ENCODE measurements around the gene PHYHIPL.

PHYHIPL gene

DNA sequence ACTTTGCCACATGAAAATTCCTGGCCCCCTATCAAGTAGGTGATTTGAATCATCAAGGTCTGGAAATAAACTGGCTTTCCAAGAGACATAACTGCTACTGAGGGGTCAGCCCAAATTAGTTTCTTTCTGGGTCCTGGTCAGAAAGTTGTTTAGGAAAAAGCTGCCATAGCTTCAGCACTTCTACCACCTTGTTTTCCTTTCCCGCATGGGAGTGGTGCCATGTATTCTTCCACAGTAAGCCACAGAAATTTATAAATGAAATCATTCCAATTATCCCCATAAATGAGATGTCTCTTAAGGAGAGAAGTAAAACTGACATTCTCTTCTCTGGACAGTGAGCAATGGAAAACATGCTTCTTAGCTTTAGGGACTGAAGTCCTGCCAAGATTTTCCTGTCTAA, 80.8 kb downstream of the PHYHIPL start:
- DNase-seq (ENCODE audit: low spot score): no peak

DNA sequence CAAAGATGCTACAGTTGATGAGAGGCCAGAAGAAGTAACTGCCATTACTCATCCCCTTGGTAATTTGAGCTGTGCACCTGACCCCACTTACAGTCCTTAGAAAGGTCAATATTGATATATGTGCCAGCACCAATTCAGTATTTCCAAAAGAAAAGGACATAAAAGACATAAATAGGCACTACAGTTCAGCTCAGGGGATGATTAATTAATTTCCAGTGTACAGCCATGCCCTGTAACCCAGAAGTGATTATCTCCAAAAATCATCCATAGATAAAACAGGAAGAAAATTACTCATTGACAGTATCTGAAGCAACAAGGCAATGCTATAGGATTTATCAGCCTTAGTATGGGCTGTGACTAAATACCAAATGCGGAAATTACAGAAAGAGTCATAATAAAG, 82.4 kb downstream of the PHYHIPL start:
- DNase-seq (ENCODE audit: low spot score): no peak

DNA sequence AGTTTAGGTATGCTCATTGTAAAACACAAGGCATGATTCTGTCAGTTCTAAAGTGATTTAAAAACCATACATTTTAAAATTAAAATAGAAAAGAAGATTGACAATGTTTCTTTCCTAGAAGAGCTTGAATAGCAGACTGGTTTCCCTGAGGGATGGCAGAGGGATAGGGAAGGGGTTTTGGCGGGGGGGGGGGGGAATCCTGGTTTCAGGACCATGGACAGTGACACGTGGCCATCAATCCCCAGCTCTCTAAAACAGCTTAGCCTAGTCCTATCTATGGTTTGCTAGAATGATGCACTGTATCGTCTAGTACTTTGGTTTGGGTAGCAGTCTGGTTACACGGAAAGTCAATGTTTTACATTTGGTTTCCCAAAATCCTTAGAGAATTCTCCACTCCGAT, 88.7 kb downstream of the PHYHIPL start:
- DNase-seq (ENCODE audit: low spot score): no peak

DNA sequence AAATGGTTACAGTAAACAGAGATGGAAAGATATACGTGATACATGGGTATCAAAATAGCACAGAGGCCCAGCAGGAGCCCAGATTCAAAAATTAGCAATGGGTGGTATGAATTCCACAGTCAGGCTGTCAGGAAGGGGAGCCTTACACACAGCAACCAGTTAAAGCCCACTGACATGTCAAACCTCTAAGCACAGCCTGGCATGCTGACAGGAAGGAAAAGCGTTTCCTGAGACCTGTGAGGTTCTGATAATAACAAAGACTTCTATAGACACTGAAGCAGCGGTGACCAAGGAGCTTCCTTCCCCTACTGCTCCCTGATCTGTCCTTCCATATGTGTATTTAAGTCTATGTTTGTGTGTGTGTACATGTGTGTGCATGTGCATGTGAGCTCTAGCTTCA, 89.9 kb downstream of the PHYHIPL start:
- DNase-seq (ENCODE audit: low spot score): no peak

DNA sequence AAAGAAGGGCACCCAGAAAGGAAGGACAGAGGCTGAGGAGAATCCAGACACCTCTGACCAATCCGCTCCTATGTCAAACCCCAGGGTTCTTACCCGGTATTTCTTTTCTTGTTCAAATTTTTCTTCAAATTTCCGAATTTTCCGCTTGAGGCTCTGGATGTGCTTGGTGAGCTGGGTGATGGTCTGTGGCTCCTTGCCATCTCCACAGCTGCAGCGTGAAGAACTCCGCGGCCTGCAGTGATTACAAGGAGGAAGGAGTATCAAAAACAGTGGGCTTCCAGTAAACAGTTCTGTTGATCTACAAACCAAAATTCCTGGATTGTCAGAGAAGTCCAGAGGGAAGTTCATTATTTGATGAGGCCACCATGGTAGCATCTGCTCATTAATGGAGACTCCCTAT, 92.0 kb downstream of the PHYHIPL start:
- DNase-seq (ENCODE audit: low spot score): no peak

DNA sequence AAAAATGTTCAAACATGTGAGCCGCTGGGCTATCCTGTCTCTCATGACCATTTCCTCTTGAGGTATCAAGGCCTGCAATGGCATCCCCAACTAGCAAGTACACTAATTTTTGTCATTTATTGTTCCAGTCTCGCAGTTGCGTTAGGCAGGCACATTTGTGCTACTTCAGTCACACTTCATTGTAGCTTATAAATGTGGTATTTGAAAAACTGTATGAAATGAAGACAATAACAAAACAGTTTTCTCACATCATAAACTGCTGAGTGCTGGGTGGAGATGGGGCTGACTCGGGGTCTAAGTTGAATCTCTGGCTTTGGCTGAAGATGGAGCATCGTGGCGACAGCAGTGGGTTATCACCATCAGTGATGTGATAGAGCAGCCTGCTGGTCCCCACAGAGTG, 93.2 kb downstream of the PHYHIPL start:
- no peak for DNase-seq (ENCODE audit: low spot score)

DNA sequence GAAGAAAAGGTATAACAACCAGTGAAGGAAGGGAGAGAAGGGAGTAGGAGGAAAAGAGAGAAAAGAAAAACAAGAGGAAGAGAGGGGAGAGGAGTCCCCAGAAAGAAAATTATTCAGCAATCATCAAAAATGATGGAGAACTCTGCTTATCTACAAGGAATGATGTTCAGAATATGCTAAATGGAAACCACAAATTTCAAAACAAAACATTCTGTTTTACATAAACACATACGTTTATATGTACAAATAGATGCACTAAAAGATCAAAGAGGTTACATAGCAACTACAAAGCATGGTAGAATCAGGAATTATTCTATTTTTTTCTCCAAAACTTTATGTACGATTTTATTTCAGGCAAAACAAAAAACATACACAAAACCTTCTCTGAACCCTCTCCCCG, 94.0 kb downstream of the PHYHIPL start:
- DNase-seq (ENCODE audit: low spot score): no peak

DNA sequence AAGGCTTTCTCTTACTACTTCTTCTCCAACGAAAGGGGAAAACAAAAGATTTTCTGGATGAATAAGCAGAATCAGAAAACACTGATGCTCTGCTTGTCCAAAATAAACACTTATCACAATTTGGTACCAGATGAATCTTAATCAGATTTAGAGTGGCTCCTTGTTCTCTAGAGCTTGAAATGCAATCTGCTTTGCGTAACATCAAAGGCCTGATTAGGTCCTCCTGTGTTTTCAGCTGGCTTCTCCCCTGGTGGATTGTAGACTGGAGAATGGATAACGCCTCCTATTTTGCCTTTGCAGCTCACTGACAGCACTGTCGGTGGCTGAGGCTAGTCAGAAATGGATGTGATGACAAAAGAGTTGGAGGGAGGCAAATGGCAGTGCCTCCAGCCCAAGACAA, 94.7 kb downstream of the PHYHIPL start:
- no peak for DNase-seq (ENCODE audit: low spot score)

DNA sequence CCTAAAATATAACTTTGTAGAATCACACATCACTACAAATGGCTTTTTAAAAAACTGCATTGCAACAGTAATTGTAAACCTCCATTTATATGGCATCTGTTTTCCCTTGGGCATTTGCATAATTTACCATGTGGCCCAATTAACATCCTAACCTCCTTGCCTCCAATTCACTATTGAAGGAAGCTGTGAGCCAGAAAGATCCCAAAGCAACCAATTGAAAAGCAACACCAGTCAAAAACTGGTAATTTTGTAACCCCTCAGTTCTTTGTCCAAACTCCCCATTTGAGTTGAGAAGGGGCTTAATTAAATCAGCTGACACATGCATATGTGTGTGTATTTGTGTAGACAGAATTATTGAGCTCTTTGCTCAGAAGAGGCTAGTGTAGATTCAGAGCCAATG, 95.6 kb downstream of the PHYHIPL start:
- DNase-seq (ENCODE audit: low spot score): no peak

DNA sequence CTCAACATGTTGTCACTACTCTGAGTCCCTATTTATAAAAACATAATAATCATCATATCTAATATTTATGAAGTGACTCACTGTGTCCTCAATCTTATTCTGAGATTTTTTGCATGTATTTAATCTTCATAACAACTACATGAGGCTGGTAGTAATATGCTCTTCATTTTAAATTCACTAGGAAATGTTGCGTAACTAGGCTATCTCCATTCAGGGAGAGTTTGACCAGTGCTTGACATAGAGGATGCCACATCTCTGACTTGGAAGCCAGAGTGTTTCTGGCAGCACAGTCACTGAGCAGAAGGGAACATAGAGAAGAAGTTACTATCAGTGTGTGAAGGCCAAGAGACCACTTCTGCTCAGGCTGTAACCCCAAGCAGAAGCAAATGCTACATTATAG, 97.0 kb downstream of the PHYHIPL start:
- DNase-seq (ENCODE audit: low spot score): no peak

DNA sequence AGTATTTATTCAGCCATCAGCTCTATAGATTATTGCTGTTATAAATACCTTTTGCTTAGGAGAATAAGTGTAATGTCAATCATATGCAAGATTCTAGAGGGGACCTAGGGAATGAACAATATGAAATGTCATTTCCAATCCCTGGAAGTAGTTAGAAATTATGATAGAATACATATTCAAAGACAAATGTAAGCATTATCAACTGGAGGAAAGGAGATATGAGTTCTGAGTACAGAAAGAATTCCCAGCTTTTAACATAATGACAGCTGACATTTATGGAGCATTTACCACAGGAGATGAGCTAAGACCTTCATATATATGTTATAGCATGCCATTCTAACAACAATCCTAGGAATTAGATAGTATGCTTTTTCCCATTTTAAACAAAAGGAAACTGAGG, 99.7 kb downstream of the PHYHIPL start:
- no peak for DNase-seq (ENCODE audit: low spot score)

DNA sequence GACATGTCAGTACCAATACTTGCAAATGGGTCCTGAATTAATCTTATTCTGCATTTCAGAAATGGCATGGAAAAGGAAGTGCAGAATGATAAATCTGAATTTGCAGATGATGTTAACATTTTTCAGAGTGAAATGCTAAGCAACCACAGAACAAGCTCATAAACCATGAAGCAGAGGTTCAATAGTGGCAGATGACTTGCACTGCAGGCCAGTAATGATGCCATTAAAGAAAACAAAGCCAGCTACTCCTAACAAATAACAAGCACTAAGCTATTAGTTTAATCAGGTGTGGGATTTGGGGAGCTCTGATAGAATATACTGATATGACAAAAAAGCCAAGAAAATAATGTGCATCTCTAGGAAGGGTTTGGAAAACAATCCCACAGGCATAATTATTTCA, 100.5 kb downstream of the PHYHIPL start:
- DNase-seq (ENCODE audit: low spot score): no peak

DNA sequence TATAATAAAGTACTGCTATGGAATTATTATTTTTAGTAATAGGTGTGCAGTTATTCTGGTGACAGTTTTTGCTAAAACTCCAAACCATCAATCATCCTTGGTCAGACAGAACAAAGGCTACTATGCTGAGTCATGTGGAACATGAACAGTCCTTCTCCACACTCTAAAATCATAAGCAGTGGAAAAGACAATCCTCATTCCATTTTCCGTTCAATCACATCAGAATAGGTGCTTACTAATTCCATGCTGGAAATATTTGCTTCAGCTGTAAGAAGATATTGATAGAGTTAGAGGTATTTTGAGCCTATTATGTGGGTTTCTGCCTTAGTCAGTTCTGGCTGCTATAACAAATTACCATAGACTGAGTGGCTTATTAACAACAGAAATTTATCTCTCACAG, 103.0 kb downstream of the PHYHIPL start:
- DNase-seq (ENCODE audit: low spot score): no peak

DNA sequence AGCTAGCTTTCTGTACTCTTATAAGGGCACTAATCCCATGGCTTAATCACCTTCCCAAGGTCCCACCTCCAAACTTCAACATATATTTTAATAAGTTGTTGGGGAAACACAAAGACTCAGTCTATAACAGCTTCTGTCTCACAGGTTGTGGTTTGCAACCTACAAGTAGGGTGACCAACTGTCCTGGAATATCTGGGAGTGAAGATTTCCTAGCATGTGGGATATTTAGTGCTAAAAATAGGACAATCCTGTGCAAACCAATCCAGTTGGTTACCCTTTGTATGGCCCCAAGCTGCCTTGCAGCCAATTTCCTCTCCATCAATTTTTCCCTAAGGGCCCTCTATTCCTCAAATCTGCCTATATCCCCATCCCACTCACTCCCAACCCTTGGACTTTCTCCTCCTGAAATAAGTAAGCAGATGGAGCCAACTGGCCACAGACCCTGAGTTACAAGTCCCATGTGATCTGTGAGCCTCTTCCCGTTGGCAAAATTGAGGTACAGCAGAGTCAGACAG, 103.6 kb downstream of the PHYHIPL start:
- DNase-seq (ENCODE audit: low spot score): no peak

DNA sequence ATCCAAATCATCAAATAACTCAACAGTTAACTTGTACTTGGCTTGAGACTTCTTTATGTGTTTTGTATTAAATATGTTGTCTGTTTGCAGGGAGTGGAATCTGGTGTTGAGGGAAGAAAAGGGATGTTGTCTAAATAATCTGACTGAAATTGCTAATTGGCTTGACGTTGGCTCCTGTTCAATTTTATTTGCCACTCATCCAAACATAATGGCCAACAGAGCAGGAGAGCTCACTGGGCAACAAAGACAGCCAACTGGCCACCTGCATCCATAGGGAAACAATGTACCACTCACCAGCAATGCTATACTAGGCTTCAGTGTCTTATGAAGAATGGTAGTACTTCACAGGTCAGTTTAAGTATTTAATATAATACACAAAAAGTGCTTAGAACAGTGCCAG, 105.4 kb downstream of the PHYHIPL start:
- peak; percentile 74 for DNase-seq (ENCODE audit: low spot score)

DNA sequence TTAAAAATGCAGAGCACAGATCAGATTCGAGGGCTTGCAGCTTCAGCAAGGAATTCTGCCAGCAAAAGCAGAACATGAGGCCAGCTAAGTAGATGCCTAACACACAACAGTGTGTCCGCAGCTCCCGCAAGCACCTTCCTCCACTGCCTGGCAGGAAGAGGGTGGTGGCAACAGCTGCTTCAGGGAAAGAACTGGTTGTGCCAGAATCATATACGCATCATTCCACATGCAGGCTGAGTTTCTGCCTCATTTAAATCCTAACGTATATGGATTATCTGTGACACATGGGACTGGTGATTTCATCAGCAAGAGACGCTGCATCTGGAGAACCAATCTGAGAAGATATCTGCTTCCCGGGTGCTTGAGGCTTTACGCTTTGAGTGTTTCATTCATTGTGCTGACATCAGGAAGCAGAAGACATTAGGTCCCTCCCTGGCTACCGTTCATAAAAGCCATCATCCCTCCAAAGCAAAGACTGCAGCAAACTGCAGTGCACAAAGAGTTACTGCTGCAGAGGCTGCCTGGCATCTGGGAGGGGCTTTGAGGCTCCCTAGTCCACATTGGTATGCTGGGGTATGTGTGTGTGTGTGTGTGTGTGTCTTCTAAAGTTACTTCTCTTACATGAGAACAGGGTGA, 107.1 kb downstream of the PHYHIPL start:
- DNase-seq (ENCODE audit: low spot score): peak; percentile 63

DNA sequence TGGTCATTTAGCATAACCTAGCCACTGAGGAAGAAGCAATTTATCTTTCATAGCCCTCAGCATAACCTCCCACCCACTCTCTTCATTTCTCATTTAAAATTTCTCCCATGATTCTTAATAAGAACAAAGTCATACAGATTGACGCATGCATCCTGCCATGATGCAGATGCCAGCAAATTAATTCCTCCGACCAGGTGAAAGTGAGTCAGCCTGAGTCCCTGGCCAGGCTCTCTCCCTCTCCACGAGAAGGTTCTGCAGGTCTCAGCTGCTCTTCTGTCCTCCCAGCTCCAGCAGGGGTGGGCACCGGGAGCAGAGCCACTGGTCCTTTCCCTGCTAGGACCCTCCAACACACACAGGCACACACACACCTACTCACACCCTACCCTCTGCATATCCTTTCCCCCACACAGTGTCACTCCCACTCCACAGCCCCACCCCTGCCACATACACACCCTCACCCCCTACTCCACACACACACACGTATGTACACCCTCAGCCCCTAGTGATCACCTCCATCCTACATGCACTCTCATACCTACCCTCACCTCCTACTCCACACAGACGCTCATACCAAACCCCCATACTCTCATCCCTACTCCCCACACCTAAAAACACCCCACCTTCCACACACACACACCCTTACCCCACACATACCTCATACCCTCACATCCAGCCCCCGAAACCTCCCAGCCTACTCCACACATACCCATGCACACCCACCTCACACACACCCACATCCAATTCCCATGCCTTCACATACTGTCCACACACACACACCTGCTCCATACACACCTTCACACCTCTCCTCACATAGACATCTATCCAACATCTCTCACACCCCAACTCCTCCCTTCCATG, 107.9 kb downstream of the PHYHIPL start:
- DNase-seq (ENCODE audit: low spot score): no peak

DNA sequence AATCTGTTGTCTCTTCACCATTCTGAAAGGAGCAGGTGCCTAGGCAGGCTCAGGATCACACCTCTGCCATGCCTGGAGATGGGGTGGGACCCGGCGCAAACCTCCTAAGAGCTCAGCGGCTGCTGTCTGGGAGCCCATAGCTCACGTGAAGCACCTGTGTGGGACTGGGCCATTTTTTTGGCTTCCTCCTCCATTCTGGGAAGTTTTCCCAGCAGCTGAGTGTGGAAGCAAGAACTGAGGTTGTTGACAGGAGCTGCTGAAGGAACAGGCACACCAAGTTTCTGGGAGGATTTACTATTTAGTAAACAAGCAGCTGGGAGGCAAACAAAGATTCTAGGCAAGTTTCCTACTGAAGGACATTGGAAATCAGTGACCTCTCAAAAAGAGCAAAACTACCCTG, 108.6 kb downstream of the PHYHIPL start:
- DNase-seq (ENCODE audit: low spot score): no peak

DNA sequence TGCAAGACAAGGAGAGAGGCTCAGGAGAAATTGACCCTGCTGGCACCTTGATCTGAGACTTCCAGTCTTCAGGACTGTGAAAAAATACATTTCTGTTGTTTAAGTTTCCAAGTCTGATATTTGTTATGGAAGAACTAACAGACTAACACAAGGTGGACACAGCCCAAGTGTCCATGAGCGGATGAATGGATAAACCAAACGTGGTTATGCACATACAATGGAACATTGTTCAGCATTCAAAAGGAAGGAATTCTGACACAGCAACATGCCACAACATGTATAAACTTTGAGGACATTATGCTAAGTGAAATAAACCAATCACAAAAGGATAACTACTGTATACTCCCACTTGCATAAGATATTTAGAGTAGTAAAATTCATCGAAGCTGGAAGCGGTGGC, 109.4 kb downstream of the PHYHIPL start:
- peak; percentile 65 for DNase-seq (ENCODE audit: low spot score)

DNA sequence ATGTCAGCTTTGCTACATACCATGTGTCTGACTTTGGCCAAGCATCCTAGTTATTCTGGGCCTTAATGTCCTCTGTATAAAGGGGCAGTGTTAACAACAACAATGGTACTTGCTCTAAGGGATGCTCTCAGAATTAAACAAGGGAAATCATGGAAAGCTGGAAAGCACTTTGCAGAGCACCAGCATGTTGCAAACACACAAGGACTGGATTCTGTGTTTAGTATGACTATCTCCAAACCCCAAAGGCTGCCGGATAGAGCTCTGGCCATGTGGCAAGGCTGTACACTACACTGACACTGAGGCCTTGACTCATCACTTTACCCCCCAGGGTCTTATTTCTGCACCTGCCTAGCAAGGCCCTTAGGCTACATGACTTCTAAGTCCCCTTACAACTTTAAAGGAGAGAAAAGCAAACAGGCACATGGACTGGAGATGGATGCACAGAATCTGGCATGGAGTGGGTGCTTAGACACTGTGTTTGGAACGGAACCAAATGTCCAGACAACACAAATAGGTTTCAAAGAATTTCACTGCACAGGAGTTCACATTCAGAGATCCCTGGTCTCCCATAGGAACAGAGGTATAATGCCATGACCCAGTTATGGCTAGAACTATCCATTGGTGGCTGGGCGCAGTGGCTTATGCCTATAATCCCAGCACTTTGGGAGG, 111.3 kb downstream of the PHYHIPL start:
- peak; percentile 94 for DNase-seq (ENCODE audit: low spot score)

DNA sequence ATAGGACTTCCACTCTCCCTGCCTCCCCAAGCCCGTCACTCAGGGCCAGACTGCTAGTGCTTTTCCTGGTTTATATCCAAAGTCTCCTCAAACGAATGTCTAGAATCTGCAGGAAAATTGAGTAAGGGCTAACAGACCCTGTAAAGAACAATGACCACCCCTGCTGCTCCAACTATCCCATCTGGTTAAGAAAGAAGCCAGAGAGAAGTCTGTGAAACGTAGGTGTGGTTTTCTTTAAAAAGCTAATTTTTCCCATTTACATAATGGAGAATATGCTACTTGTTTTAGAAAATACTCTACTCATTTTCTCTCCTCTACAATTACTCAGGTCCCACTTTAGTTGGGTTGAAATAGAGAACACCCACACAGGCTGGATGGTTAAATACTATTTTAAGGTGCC, 113.4 kb downstream of the PHYHIPL start:
- no peak for DNase-seq (ENCODE audit: low spot score)

DNA sequence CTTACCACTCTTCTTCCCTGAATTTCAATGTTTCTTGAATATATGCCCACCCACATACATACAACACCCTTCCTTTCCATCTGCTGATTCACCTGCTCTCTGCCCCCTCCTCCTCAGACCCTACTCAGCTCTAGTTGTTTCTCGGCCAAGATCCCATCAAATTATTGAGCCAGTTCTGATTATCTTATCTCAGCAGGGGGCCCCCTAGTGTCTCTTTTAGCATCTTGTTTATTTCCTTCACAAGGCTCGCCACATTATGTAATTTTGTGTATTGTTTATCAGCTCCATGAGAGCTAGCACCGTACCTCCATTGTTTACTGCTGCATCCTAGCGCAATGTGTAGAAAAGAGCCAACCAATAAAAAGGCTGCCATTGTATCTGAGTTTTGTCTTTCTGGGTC, 114.0 kb downstream of the PHYHIPL start:
- DNase-seq (ENCODE audit: low spot score): peak; percentile 61
